K562 (cell line): ENCODE results near the gene RAD50. TPM values are rescaled to one million over a fixed set of nuclear protein-coding genes. Genes with fewer than 3 reads are reported as not detected.

Experiments
- BRD9 ChIP-seq: fragments of 450-650 bp; IDR thresholded peaks from 2 replicates; pipeline ENCODE4 v1.6.1; 2018; ENCODE audit warnings: low read depth; ENCODE audit not compliant: partially characterized antibody
- CREBBP ChIP-seq: IDR thresholded peaks from one replicate; pipeline ENCODE4 v1.6.1; 2012; ENCODE audit warnings: low read depth, mild to moderate bottlenecking, control low read depth, inconsistent platforms, low read length
- CTBP1 ChIP-seq: fragments of 450-650 bp; IDR thresholded peaks from 2 replicates; pipeline ENCODE4 v1.6.1; 2016; ENCODE audit warnings: borderline replicate concordance
- FOXP4 ChIP-seq: sonication (generic); formaldehyde crosslinking; IDR thresholded peaks from 2 replicates; pipeline ENCODE4 v1.8.0; 2022; ENCODE audit warnings: mild to moderate bottlenecking, missing genetic modification reagents, borderline replicate concordance
- HBP1 ChIP-seq: fragments of 450-650 bp; formaldehyde crosslinking; IDR thresholded peaks from 2 replicates; pipeline ENCODE4 v1.4.0; 2022; ENCODE audit warnings: missing genetic modification characterization
- HLTF ChIP-seq: fragments of 450-650 bp; IDR thresholded peaks from 2 replicates; pipeline ENCODE4 v1.6.1; 2016
- KLF16 ChIP-seq: IDR thresholded peaks from 2 replicates; pipeline ENCODE4 v1.6.1; 2016; ENCODE audit warnings: antibody characterized with exemption
- NBN ChIP-seq: fragments of 450-650 bp; IDR thresholded peaks from 2 replicates; pipeline ENCODE4 v1.6.1; 2016; ENCODE audit warnings: low read depth, mild to moderate bottlenecking
- PCBP1 ChIP-seq: fragments of 200-400 bp; formaldehyde crosslinking; IDR thresholded peaks from 2 replicates; pipeline ENCODE4 v1.6.1; 2018; ENCODE audit warnings: mild to moderate bottlenecking, low read depth, low read length; ENCODE audit not compliant: poor library complexity, severe bottlenecking
- RB1 ChIP-seq: fragments of 450-650 bp; IDR thresholded peaks from 2 replicates; pipeline ENCODE4 v1.6.1; 2017; ENCODE audit warnings: low read depth, mild to moderate bottlenecking
- SAP30 ChIP-seq: fragments of 200-600 bp; sonication (generic); IDR thresholded peaks from 2 replicates; pipeline ENCODE4 v1.6.1; 2012; ENCODE audit warnings: borderline replicate concordance, low read depth, mild to moderate bottlenecking, moderate library complexity, low read length, control low read depth, inconsistent platforms; ENCODE audit not compliant: insufficient read depth, poor library complexity, severe bottlenecking
- TGIF2 ChIP-seq: sonication (generic); formaldehyde crosslinking; IDR thresholded peaks from 2 replicates; pipeline ENCODE4 v1.8.1; 2022; ENCODE audit warnings: mild to moderate bottlenecking, missing genetic modification reagents, moderate library complexity
- ZC3H4 ChIP-seq: sonication (generic); formaldehyde crosslinking; IDR thresholded peaks from 2 replicates; pipeline ENCODE4 v1.9.0; 2021; ENCODE audit warnings: missing genetic modification reagents, borderline replicate concordance
- ZNF24 ChIP-seq: fragments of 450-650 bp; IDR thresholded peaks from 2 replicates; pipeline ENCODE4 v1.6.1; 2016
- ZNF253 ChIP-seq: fragments of 250-450 bp; sonication (Bioruptor Pico); conservative IDR thresholded peaks from 2 replicates; pipeline ENCODE4 v1.6.1; 2021; ENCODE audit warnings: mild to moderate bottlenecking
- ZNF644 ChIP-seq: fragments of 200-800 bp; sonication (Bioruptor generic); IDR thresholded peaks from 2 replicates; pipeline ENCODE4 v1.6.1; 2016; ENCODE audit warnings: low read depth, missing genetic modification characterization, missing compliant biosample characterization
- polyA plus RNA-seq, 8 experiments: library from polyadenylated mRNA; depleted of rRNA in 4 of 8; stranded (reverse) in 5 of 8; unstranded in 3 of 8; fragments of >200 nt; fragmentation: Nextera tagmentation in 2 of 8; fragmentation: Illumina TruSeq in 1 of 8; extraction: Ambion mirVana in 2 of 8; extraction: Trizol in 1 of 8; gene quantifications; 2 replicates each; pipeline versions ENCODE4 v1.2.1 to v1.2.3, GENCODE V29; 2011 to 2014; ENCODE audit warnings: inconsistent platforms in 1 of 8, missing spikeins in 1 of 8
- total RNA-seq, 7 experiments: library from RNA; depleted of rRNA in 6 of 7; stranded (reverse); fragments of >200 nt in 6 of 7; fragmentation: Illumina TruSeq in 2 of 7; extraction: Trizol in 2 of 7; gene quantifications; 2 replicates each; pipeline versions ENCODE4 v1.2.1 to v1.2.3, GENCODE V29; 2011 to 2021; ENCODE audit warnings: low replicate concordance in 1 of 7
- TF ChIP-seq, protein P1 (sequence below): fragments of 250-450 bp; sonication (Bioruptor Pico); IDR thresholded peaks from 2 replicates; pipeline ENCODE4 v1.8.0; 2022; ENCODE audit warnings: inconsistent platforms
- TF ChIP-seq, protein P2 (sequence below): fragments of 200-800 bp; sonication (Bioruptor generic); IDR thresholded peaks from 2 replicates; pipeline ENCODE4 v1.6.1; 2017; ENCODE audit warnings: missing genetic modification characterization, missing compliant biosample characterization

The RAD50 gene
- total and polyA plus RNA-seq, 9 of the 15 experiments (the other 6 are each of a cell fraction or from before 2014, with no cell fraction given) = 15.3 to 74.2 (median 44.1) TPM

DNA sequence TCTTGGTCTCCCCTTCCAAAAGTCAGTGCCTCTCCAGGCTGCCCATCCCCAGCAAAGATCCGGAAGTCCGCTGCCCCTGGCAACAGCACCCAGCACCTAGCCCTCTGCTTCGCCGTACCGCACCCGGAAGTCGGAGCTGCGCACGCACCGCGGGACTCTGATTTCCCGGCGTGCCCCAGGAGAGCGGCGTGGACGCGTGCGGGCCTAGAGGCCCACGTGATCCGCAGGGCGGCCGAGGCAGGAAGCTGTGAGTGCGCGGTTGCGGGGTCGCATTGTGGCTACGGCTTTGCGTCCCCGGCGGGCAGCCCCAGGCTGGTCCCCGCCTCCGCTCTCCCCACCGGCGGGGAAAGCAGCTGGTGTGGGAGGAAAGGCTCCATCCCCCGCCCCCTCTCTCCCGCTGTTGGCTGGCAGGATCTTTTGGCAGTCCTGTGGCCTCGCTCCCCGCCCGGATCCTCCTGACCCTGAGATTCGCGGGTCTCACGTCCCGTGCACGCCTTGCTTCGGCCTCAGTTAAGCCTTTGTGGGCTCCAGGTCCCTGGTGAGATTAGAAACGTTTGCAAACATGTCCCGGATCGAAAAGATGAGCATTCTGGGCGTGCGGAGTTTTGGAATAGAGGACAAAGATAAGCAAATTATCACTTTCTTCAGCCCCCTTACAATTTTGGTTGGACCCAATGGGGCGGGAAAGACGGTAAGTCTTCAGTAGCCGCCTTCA is at the start of gene RAD50 (continued):
- TF ChIP-seq ZNF644 (tag) (no peak), NBN (peak; percentile 44; the same call in 1 of the 2 replicates), PCBP1 (peak; percentile 47), KLF16 (no peak), ZNF253 (no peak), HBP1 (0 out of 2 replicates have a peak, but pooled peaks have one; percentile 15), FOXP4 (CRISPR knock-in tag) (0 out of 2 replicates have a peak, but pooled peaks have one; percentile 31), CTBP1 (peak; percentile 85), TGIF2 (CRISPR knock-in tag) (0 out of 2 replicates have a peak, but pooled peaks have one; percentile 38), BRD9 (peak; percentile 36), CREBBP (no peak), ZC3H4 (CRISPR knock-in tag) (peak; percentile 84; the same call in 1 of the 2 replicates), ZNF24 (0 out of 2 replicates have a peak, but pooled peaks have one; percentile 65), SAP30 (peak; percentile 59), RB1 (peak; percentile 81), HLTF (no peak; the same call in 1 of the 2 replicates)
- TF ChIP-seq, protein P1, sequence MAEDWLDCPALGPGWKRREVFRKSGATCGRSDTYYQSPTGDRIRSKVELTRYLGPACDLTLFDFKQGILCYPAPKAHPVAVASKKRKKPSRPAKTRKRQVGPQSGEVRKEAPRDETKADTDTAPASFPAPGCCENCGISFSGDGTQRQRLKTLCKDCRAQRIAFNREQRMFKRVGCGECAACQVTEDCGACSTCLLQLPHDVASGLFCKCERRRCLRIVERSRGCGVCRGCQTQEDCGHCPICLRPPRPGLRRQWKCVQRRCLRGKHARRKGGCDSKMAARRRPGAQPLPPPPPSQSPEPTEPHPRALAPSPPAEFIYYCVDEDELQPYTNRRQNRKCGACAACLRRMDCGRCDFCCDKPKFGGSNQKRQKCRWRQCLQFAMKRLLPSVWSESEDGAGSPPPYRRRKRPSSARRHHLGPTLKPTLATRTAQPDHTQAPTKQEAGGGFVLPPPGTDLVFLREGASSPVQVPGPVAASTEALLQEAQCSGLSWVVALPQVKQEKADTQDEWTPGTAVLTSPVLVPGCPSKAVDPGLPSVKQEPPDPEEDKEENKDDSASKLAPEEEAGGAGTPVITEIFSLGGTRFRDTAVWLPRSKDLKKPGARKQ (CRISPR knock-in tag) = no peak
- TF ChIP-seq, protein P2, sequence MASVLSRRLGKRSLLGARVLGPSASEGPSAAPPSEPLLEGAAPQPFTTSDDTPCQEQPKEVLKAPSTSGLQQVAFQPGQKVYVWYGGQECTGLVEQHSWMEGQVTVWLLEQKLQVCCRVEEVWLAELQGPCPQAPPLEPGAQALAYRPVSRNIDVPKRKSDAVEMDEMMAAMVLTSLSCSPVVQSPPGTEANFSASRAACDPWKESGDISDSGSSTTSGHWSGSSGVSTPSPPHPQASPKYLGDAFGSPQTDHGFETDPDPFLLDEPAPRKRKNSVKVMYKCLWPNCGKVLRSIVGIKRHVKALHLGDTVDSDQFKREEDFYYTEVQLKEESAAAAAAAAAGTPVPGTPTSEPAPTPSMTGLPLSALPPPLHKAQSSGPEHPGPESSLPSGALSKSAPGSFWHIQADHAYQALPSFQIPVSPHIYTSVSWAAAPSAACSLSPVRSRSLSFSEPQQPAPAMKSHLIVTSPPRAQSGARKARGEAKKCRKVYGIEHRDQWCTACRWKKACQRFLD (CRISPR knock-in tag) = peak; percentile 92
